GM10266 (cell line): Measurements from ENCODE around the gene PTGIS.
"Not testable (repeated sequence)": the region's sequence is repeated elsewhere in the genome, so short reads cannot be mapped to it uniquely, and the experiment has no call there.

Experiments
- DNase-seq: peaks from one replicate; pipeline ENCODE4 v3.0.0; 2012; ENCODE audit errors: extremely low spot score
- CTCF ChIP-seq: IDR thresholded peaks from 2 replicates; pipeline ENCODE4 v1.5.1; 2012; ENCODE audit warnings: mild to moderate bottlenecking, low read depth; ENCODE audit not compliant: control insufficient read depth, insufficient read depth; ENCODE audit errors: missing control alignments

Gene PTGIS

DNA sequence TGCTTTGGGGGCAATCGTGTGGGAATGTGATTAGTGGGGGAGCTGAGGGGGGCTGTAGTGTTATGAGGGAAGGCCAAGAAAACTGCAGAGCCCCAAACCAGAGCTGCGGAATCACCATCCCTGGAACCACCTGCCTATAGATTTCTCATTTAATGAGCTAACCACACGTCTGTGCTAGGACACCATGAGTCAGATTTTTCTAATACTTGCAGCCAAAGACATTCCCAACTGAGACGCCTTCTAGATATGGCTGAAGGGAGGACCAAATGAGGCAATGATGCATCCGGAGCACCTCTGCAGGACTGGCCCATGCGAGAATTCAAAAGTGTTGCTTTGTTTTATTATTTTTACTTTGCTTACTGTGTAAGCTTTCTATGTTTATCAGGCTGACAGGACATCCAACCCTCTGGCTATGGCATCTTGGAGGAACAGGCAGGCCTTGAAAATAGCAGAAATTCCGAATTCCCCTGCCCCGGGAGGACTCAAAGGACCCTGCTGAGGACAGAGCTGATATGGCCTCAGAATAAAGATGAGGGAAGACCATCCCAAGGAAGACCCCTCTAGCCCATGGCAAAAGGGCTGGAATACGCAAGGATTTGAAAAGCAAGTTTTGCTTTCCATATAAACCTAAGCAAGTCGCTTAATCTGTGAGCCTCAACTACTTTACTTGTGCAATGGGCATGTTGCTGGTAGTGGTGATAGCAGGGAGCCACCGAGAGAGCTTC is 3.1 kb upstream of the PTGIS start:
- no peak for TF ChIP-seq CTCF
- no peak for DNase-seq

- no peak for DNase-seq
- no peak for TF ChIP-seq CTCF
These were observed 2.4 kb upstream of the PTGIS start for GRCh38 chr20:49570161-49570827.

- DNase-seq: no peak
- TF ChIP-seq CTCF: no peak
These were observed 1.6 kb upstream of the PTGIS start for GRCh38 chr20:49569411-49570115.

- DNase-seq: no peak
- TF ChIP-seq CTCF: no peak
These were observed 578 bp upstream of the PTGIS start for GRCh38 chr20:49568278-49569151.

DNA sequence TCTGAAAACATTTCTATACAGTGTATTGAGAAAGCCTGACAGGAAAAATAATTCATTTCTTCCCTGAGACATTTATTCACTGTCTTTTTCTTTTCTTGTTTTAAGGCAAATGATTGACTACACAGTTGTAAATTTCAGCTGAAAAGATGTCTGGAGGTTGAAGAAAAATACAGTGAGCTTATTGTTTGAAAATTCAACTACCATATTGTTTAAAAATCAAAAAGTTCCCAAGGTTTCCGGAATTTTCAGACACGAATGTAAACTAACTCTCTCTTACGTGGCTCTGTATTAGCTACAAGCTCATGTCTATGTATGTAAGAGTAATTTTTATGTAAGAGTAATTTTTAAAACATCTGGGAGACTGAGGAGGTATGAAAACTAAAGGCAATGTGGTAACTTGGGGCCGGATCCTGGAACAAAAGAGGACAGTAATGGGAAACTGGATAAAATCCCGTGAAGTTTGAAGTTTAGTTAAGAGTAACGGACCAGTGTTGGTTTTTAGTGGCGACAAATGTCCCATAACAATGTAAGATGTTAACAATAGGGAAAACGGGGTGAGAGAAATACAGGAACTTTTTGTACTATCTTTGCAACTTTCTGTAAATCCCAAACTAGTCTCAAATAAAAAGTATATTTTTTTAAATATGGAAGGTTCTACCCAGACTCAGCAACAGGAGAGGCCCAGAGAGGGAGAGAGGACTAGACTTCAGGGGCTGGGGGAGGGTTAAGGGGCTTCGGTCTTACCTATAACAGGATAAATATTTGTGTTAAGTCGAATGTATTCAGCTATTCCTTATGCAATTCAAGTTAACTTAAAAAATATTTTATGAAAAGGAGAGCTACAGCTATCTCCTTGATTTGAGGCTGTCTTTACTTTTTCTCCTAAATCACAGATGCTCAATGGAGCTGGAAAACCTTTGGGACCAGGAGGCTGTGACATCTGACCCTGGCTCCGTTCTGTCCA is 1.3 kb downstream of the PTGIS start:
- no peak for TF ChIP-seq CTCF
- DNase-seq: no peak

- not testable (repeated sequence) for DNase-seq
These were observed 2.9 kb downstream of the PTGIS start for GRCh38 chr20:49564991-49565390.
